ENCODE results near the gene EIF1B.

DNA sequence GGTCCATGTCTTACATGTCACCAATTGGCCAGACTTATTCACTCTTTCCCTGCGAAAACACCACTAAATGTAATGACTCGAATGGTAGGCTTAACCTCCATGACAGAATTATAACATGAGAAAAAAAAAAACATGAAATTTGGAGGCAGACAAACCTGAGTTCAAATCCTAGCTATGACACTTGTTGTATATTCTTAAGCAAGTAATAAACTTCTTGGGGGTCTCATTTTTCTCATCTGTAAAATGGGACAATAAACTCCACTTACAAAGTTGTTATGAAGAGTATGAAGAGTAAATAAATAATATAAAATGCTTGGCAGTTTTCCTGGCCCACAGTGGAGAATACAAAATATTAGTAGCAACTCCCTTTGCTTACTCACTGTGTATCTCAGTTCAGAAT lies 11.4 kb upstream of the EIF1B start:
- TF ChIP-seq CTCF (IDR thresholded peaks at IDR 0.05 in 4 of 5, conservative IDR thresholded peaks at IDR 0.05 in 1 of 5) = no peak
- TF ChIP-seq POLR2A (IDR thresholded peaks at IDR 0.05) = no peak
